ENCODE measurements around the gene MVD. TPM values are rescaled to one million over a fixed set of nuclear protein-coding genes. Genes with fewer than 3 reads are reported as not detected.

MVD gene
- total and polyA plus RNA-seq, 10 of the 15 experiments (the other 5 are each of a cell fraction or from before 2014, with no cell fraction given), result 5.0 to 147 (median 65.0) TPM

DNA sequence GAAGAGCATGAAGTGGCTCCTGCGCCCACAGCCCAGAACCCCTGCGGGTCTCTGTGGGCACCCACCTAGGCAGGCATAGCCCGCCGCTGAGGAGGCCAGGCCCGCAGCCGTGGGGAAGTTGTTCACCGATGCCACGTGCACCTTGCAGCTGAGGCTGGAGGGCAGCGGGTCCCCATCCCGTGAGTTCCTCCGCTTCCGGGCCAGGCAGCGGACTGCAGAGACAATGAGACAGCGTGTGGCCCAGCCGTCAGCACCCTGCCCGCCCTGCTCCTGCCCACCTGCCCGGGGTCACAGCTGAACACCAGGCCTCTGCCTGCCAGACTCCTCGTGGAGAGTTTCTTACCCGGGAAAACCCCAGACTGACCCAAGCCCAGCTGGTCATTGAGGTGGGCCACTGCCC, 5.5 kb downstream of the MVD start:
- no peak overlapping the region for H3K9ac ChIP-seq (ENCODE audit: control insufficient read depth, insufficient read depth, low read length)
- TF ChIP-seq BHLHE40 (IDR thresholded peaks at IDR 0.05; ENCODE audit: borderline replicate concordance in 1 of 2, low read depth in 2 of 2, low read length in 1 of 2) (no peak), EED (IDR thresholded peaks at IDR 0.05; ENCODE audit: low read depth) (no peak), TCF12 (IDR thresholded peaks at IDR 0.05; ENCODE audit: low read depth, low read length) (no peak), TARDBP (IDR thresholded peaks at IDR 0.05; ENCODE audit: borderline replicate concordance) (no peak), STAT3 (IDR thresholded peaks at IDR 0.05; ENCODE audit: low read depth, low read length) (no peak), BCL11A (IDR thresholded peaks at IDR 0.05; ENCODE audit: low read depth, low read length) (no peak), GABPA (IDR thresholded peaks at IDR 0.05; ENCODE audit: low read depth) (no peak)
- TF ChIP-seq, protein P1, sequence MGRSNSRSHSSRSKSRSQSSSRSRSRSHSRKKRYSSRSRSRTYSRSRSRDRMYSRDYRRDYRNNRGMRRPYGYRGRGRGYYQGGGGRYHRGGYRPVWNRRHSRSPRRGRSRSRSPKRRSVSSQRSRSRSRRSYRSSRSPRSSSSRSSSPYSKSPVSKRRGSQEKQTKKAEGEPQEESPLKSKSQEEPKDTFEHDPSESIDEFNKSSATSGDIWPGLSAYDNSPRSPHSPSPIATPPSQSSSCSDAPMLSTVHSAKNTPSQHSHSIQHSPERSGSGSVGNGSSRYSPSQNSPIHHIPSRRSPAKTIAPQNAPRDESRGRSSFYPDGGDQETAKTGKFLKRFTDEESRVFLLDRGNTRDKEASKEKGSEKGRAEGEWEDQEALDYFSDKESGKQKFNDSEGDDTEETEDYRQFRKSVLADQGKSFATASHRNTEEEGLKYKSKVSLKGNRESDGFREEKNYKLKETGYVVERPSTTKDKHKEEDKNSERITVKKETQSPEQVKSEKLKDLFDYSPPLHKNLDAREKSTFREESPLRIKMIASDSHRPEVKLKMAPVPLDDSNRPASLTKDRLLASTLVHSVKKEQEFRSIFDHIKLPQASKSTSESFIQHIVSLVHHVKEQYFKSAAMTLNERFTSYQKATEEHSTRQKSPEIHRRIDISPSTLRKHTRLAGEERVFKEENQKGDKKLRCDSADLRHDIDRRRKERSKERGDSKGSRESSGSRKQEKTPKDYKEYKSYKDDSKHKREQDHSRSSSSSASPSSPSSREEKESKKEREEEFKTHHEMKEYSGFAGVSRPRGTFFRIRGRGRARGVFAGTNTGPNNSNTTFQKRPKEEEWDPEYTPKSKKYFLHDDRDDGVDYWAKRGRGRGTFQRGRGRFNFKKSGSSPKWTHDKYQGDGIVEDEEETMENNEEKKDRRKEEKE (IDR thresholded peaks at IDR 0.05), result no peak
- TF ChIP-seq, protein P2, sequence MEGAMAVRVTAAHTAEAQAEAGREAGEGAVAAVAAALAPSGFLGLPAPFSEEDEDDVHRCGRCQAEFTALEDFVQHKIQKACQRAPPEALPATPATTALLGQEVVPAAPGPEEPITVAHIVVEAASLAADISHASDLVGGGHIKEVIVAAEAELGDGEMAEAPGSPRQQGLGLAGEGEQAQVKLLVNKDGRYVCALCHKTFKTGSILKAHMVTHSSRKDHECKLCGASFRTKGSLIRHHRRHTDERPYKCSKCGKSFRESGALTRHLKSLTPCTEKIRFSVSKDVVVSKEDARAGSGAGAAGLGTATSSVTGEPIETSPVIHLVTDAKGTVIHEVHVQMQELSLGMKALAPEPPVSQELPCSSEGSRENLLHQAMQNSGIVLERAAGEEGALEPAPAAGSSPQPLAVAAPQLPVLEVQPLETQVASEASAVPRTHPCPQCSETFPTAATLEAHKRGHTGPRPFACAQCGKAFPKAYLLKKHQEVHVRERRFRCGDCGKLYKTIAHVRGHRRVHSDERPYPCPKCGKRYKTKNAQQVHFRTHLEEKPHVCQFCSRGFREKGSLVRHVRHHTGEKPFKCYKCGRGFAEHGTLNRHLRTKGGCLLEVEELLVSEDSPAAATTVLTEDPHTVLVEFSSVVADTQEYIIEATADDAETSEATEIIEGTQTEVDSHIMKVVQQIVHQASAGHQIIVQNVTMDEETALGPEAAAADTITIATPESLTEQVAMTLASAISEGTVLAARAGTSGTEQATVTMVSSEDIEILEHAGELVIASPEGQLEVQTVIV (IDR thresholded peaks at IDR 0.05; ENCODE audit: borderline replicate concordance, partially characterized antibody), result no peak
- TF ChIP-seq, protein P3, sequence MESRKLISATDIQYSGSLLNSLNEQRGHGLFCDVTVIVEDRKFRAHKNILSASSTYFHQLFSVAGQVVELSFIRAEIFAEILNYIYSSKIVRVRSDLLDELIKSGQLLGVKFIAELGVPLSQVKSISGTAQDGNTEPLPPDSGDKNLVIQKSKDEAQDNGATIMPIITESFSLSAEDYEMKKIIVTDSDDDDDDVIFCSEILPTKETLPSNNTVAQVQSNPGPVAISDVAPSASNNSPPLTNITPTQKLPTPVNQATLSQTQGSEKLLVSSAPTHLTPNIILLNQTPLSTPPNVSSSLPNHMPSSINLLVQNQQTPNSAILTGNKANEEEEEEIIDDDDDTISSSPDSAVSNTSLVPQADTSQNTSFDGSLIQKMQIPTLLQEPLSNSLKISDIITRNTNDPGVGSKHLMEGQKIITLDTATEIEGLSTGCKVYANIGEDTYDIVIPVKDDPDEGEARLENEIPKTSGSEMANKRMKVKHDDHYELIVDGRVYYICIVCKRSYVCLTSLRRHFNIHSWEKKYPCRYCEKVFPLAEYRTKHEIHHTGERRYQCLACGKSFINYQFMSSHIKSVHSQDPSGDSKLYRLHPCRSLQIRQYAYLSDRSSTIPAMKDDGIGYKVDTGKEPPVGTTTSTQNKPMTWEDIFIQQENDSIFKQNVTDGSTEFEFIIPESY (IDR thresholded peaks at IDR 0.05), result no peak
- TF ChIP-seq, protein P4, sequence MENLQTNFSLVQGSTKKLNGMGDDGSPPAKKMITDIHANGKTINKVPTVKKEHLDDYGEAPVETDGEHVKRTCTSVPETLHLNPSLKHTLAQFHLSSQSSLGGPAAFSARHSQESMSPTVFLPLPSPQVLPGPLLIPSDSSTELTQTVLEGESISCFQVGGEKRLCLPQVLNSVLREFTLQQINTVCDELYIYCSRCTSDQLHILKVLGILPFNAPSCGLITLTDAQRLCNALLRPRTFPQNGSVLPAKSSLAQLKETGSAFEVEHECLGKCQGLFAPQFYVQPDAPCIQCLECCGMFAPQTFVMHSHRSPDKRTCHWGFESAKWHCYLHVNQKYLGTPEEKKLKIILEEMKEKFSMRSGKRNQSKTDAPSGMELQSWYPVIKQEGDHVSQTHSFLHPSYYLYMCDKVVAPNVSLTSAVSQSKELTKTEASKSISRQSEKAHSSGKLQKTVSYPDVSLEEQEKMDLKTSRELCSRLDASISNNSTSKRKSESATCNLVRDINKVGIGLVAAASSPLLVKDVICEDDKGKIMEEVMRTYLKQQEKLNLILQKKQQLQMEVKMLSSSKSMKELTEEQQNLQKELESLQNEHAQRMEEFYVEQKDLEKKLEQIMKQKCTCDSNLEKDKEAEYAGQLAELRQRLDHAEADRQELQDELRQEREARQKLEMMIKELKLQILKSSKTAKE (IDR thresholded peaks at IDR 0.05; ENCODE audit: low read depth, poor library complexity, severe bottlenecking), result no peak
- no peak overlapping the region for H3K4me3 ChIP-seq
- SMC1A ChIA-PET (ENCODE audit: uncharacterized antibody, unreplicated experiment), result no interaction called here
- DNase-seq (ENCODE audit: low read depth, low spot score) (no peak), FAIRE-seq (no peak), ATAC-seq (no peak)
- H3K4me1 ChIP-seq (ENCODE audit: control insufficient read depth, insufficient read depth, low read length), result peaks cover 9% of the 10 kb centered on the region
- BruUV-seq (replicated peaks), result no TSS peak
- H3K4me2 ChIP-seq (ENCODE audit: control insufficient read depth, insufficient read depth), result no peak overlapping the region
- no peak overlapping the region for H2AFZ ChIP-seq (ENCODE audit: control insufficient read depth, low read depth, low read length)
- CTCF ChIA-PET, result no interaction called here
- H4K20me1 ChIP-seq (ENCODE audit: control insufficient read depth, insufficient read depth), result no peaks in the 10 kb centered on the region
- H3K36me3 ChIP-seq (ENCODE audit: control insufficient read depth in 2 of 2, insufficient read depth in 2 of 2, low read length in 1 of 2), result peaks cover 6 to 19% of the 10 kb centered on the region in 2 experiments
- WGBS (ENCODE audit: insufficient coverage, insufficient replicate concordance, low lambda C conversion rate, missing lambda C conversion rate), result 97% methylated on average over 19 of the region's 19 CpGs
- no peak overlapping the region for H3K27ac ChIP-seq (ENCODE audit: control insufficient read depth, insufficient read depth)
- in situ Hi-C loops (cut with MboI), result no loop called here
- H3K9me3 ChIP-seq (replicated peaks; ENCODE audit: control insufficient read depth, insufficient read depth, low read length), result no peaks in the 10 kb centered on the region
- POLR2A ChIA-PET, result no interaction called here
- RAD21 ChIA-PET (ENCODE audit: unreplicated experiment), result no interaction called here
- peaks cover 33% of the 10 kb centered on the region for H3K79me2 ChIP-seq (ENCODE audit: control insufficient read depth, insufficient read depth, low read length)
- intact Hi-C loops (cut with micrococcal nuclease; ENCODE audit: unreplicated experiment), result no loop called here
- H3K27me3 ChIP-seq (replicated peaks in 1 of 2; ENCODE audit: control insufficient read depth in 2 of 2, insufficient read depth in 2 of 2, low read length in 1 of 2), result no peaks in the 10 kb centered on the region

Measured in GM12878 (cell line).